HG03039 (cell line): ENCODE data around the gene C2orf69.

Experiments
- ATAC-seq: cut with Tn5 transposase; IDR thresholded peaks from one replicate; pipeline ENCODE4 v1.9.1; 2021; ENCODE audit warnings: mild to moderate bottlenecking, moderate library complexity; ENCODE audit not compliant: unreplicated experiment

The C2orf69 gene, protein sequence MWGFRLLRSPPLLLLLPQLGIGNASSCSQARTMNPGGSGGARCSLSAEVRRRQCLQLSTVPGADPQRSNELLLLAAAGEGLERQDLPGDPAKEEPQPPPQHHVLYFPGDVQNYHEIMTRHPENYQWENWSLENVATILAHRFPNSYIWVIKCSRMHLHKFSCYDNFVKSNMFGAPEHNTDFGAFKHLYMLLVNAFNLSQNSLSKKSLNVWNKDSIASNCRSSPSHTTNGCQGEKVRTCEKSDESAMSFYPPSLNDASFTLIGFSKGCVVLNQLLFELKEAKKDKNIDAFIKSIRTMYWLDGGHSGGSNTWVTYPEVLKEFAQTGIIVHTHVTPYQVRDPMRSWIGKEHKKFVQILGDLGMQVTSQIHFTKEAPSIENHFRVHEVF

DNA sequence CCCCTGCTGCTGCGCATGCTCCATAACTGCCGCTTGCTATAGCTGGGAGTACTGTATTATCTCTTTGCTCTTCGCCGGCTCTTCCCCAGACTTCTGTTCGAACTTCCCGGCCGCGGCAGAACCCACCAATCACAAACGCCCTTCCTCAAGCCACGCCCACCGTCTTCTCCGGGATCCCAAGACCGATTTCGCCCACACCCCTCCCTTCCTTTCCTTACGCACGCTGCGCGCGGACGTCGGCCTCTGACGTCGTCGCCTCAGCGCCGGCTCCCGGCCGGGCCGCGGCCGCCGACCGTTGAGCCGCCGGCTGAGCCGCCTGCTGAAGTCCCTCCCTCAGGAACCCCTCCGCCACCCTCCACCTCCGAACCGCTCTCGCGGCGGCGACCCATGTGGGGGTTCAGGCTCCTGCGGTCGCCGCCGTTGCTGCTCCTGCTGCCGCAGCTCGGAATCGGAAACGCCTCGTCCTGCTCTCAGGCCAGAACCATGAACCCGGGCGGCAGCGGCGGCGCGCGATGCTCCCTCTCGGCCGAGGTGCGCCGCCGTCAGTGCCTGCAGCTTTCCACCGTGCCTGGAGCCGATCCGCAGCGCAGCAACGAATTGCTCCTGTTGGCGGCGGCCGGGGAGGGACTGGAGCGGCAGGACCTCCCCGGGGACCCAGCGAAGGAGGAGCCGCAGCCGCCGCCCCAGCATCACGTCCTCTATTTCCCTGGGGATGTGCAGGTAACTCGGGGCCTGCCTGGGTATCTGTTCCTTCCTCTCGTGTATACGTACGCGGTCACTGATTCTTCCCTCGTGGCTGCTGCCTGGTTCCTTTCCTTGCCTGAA lies at the start of gene C2orf69:
C2orf69 (plus strand) TSS at position 242 of the 825 bp plus-strand sequence; CDS start at position 388, 146 bp downstream.
- peak; percentile 94 for ATAC-seq

DNA sequence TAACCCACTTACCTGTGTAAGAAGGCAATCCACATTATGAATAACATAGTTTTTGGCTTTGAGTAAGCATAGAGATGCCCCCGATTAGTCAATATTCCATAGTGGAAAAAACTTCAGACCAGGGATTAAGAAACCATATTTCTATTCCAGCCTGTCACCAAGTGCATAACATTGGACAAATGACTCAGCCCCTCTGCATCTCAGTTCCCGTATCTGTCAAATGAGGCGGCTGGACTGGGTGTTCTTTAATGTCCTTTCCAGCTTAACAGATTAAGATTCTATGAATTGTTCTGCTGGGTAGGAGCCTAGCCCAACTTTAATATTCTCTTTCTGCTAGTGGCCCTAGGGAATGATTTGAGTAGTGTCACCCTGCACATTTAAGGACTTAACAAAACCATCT lies 48.3 kb upstream of the C2orf69 start:
- ATAC-seq: no peak

GRCh38 chr2:199865905-199866304 lies 45.2 kb upstream of the C2orf69 start:
- ATAC-seq: no peak

GRCh38 chr2:199868431-199869226 lies 42.5 kb upstream of the C2orf69 start:
- ATAC-seq: no peak

- ATAC-seq: no peak
Observed at GRCh38 chr2:199869227-199869541, 41.9 kb upstream of the C2orf69 start.

DNA sequence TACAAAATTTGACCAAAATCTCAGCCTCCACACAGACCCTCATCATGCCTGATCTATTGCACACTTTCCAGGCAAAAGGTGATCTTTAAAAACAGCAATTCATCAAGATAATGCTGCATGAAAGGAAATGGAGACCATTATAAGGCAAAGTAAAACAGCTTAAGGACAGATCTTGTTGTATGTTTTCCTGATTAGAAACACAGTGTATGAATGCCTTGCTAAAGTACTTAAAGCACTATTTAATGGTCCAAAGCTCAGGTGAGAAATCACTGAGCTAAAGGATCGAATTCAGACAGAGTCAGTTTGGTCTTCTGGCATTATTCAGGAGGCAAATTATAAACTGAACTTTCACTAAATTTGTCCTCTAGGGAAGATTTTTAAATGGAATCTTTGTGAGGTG lies 41.4 kb upstream of the C2orf69 start:
- no peak for ATAC-seq

DNA sequence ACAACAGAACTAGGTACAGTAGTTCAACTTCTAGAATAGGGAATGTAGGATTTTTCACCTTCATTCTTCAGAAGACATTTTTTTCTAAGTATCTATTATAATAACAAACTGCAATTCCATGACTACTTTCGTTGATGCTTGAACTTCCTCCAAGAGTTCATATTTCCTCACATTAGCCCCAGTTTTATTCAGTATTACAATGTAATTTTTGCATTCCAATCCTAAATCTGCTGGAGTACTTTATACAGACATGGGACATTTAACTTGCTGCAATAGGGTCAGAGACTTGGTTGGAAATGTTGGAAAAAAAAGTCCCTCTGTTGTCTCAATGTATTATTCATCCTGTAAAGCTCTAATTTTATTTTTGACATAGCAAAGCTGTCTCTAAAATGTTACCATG lies 40.5 kb upstream of the C2orf69 start:
- no peak for ATAC-seq

DNA sequence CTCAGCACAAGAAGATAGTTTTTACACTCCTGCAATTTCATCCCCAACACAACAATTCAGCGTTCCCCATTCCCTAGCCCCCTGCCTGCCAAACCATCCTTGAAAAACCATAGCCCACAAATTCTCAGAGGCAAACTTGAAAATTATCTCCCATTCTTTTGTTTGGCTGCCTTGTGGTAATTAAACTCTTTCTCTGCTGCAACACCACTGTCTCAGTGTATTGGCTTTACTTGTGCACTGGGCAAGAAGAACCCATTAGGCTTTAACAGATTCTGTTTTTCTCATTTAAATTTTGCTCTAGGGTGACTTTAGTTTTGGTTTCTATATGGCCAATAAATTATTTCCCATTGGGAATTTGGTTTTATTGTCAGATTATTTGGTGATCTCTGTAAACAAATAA lies 36.9 kb upstream of the C2orf69 start:
- no peak for ATAC-seq

- no peak for ATAC-seq
Observed at GRCh38 chr2:199875400-199875799, 35.7 kb upstream of the C2orf69 start.

DNA sequence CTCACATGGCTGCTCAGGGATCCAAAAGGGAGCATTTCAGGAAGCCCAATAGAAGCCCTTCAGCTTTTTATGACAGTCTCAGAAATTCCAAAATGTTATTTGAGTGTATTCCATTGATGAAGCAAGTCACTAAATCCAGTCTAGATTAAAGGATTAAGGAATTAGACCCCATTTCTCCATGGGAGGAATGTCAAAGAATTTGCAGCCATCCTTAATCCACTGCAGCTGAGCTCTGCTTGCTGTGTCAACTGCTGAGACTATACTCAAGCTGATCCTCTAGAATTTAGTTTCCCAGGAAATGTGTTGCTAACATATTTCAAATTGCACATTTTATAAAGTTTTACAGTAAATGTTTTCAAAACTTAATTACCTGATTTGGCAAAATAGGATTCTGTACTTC lies 28.4 kb upstream of the C2orf69 start:
- no peak for ATAC-seq

DNA sequence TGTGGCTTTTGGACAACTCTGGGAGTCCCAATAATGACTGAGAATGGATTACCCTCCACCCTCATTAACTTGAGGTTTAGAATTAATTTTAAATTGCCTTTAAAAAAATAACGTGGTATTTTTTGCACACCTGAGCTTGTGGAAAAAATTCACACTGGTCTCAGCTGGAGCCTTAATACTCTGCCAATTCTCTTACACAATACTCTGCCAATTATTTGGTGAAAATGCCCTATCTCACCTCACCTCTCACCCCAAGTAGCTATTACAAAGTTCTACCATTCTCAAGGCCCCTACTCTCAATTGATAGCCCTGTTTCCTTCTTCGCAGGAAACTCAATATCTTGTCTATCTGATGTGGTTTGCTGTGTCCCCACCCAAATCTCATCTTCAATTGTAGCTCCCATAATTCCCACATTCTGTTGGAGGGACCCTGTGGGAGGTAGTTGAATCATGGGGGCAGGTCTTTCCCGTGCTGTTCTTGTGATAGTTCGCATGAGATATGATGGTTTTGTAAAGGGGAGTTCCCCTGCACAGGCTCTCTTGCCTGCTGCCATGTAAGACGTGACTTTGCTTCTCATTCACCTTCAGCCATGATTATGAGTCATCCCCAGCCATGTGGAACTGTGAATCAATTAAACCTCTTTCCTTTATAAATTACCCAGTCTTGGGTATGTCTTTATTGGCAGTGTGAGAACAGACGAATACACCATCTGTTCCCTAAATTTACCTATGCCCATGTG lies 27.4 kb upstream of the C2orf69 start:
- ATAC-seq: no peak

GRCh38 chr2:199895406-199895805 lies 15.7 kb upstream of the C2orf69 start:
- no peak for ATAC-seq

GRCh38 chr2:199896617-199897016 lies 14.5 kb upstream of the C2orf69 start:
- no peak for ATAC-seq

GRCh38 chr2:199901942-199902341 lies 9.2 kb upstream of the C2orf69 start:
- no peak for ATAC-seq

- no peak for ATAC-seq
Observed at GRCh38 chr2:199902486-199903110, 8.5 kb upstream of the C2orf69 start.

DNA sequence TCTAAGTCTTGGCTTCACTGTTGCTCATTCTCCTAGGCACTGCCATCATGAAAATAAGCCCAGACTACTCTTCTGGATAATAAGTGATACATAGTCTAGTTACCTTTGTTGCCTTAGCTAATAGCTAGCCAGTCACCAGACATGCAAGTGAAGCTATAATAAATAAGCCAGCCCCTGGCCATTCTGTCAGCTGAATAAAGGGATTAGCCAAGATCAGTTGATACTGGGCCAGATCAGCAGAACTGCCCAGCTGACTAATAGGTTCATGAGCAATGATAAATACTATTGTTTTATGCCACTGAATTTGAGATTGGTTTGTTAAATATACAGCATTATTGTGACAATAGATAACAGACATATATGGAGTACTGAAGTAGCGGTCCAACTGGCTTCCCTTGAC lies 8.0 kb upstream of the C2orf69 start:
- ATAC-seq: no peak

- no peak for ATAC-seq
Observed at GRCh38 chr2:199907008-199907714, 3.9 kb upstream of the C2orf69 start.

DNA sequence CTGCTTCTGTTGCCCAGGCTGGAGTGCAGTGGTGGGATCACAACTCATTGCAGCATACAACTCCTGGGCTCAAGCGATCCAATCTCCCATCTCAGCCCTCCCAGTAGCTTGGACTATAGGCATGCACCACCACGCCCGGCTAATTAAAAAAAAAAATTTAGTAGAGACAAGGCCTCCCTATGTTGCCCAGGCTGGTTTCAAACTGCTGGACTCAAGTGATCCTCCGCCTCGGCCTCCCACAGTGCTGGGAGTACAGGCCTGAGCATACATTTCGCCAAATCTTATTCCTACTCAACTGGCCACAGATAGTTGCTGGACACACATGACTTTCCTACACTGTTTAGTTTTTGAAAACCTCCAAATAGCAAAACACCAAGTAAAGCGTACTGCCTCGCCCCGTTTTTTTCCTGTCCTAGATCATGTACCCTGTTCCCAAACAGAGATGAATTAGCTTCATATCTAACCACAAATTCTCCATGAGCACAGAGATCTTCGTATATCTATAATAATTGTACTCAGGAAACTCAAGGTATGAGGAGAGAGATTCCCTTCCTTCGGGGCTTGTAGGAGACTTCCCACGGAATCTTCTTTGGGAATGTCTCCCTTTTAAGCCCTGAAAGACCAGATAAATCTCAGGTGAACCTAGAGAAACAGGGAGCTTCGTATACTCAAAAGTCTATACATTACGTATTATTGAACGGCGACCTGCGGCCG lies 598 bp upstream of the C2orf69 start:
- no peak for ATAC-seq

DNA sequence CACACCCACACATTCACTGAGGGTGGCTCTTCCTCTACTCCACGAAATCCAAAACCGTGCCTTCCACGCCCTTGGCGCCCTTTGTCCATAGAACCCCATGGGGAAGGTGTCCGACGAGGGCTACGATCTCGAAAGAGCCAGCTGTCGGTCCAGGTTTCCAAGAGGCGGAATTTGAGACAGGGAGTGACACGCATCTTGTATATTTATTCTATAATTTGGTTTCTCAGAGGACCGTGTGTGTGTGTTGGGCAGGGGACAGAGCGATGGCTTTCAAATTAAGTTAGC lies 726 bp downstream of the C2orf69 start:
- ATAC-seq: no peak
